ENCODE results near the gene PEX1.
A peak's percentile ranks its signal among the peaks of the same experiment; 100 is the strongest.

The PEX1 gene

GRCh38 chr7:92448205-92448747 lies 80.0 kb downstream of the PEX1 start (continued):
- no peak for TF ChIP-seq ZNF155 (tag by site-specific recombination; IDR thresholded peaks at IDR 0.05)
- TF ChIP-seq BCL11A (tag by site-specific recombination; IDR thresholded peaks at IDR 0.05; ENCODE audit: low read depth) = no peak
- TF ChIP-seq PRDM10 (tag by site-specific recombination; IDR thresholded peaks at IDR 0.05) = peak; percentile 28
- no peak for TF ChIP-seq ZNF350 (tag by site-specific recombination; IDR thresholded peaks at IDR 0.05)
- TF ChIP-seq ZNF645 (tag by site-specific recombination; IDR thresholded peaks at IDR 0.05) = no peak
- TF ChIP-seq ZNF18 (tag by site-specific recombination; IDR thresholded peaks at IDR 0.05) = no peak
- TF ChIP-seq FEZF1 (tag by site-specific recombination; IDR thresholded peaks at IDR 0.05) = 0 out of 2 replicates have a peak, but pooled peaks have one; percentile 20
- TF ChIP-seq ZNF555 (tag by site-specific recombination; conservative IDR thresholded peaks at IDR 0.05) = no peak
- TF ChIP-seq ZNF585B (tag by site-specific recombination; IDR thresholded peaks at IDR 0.05) = no peak
- TF ChIP-seq ZNF266 (tag by site-specific recombination; IDR thresholded peaks at IDR 0.05; ENCODE audit: low read depth) = no peak
- TF ChIP-seq GLIS2 (tag by site-specific recombination; IDR thresholded peaks at IDR 0.05) = no peak
- TF ChIP-seq ZNF16 (tag by site-specific recombination; IDR thresholded peaks at IDR 0.05; ENCODE audit: low read depth) = no peak
- peak; percentile 41 for TF ChIP-seq SP2 (tag by site-specific recombination; IDR thresholded peaks at IDR 0.05)
- TF ChIP-seq ZNF677 (tag by site-specific recombination; IDR thresholded peaks at IDR 0.05) = no peak
- no peak for TF ChIP-seq ZIC2 (tag by site-specific recombination; IDR thresholded peaks at IDR 0.05)
- 0 out of 2 replicates have a peak, but pooled peaks have one; percentile 55 for TF ChIP-seq ZNF2 (tag by site-specific recombination; IDR thresholded peaks at IDR 0.05)
- no peak for TF ChIP-seq ZNF211 (tag by site-specific recombination; IDR thresholded peaks at IDR 0.05; ENCODE audit: low read depth)
- no peak for TF ChIP-seq ZNF138 (tag by site-specific recombination; IDR thresholded peaks at IDR 0.05; ENCODE audit: borderline replicate concordance)
- TF ChIP-seq SP3 (tag by site-specific recombination; IDR thresholded peaks at IDR 0.05) = peak; percentile 24; the same call in 1 of the 2 replicates
- no peak for TF ChIP-seq KLF17 (tag by site-specific recombination; IDR thresholded peaks at IDR 0.05)
- no peak for TF ChIP-seq EGR2 (tag by site-specific recombination; IDR thresholded peaks at IDR 0.05; ENCODE audit: low read depth)
- TF ChIP-seq BCL6B (tag by site-specific recombination; IDR thresholded peaks at IDR 0.05) = no peak
- no peak for TF ChIP-seq ZNF24 (tag by site-specific recombination; IDR thresholded peaks at IDR 0.05)
- no peak for TF ChIP-seq YY2 (tag by site-specific recombination; IDR thresholded peaks at IDR 0.05)
- TF ChIP-seq SCRT2 (tag by site-specific recombination; IDR thresholded peaks at IDR 0.05) = no peak; the same call in 1 of the 2 replicates
- no peak for TF ChIP-seq ZNF639 (tag by site-specific recombination; IDR thresholded peaks at IDR 0.05)
- TF ChIP-seq HOXA7 (CRISPR knock-in tag; IDR thresholded peaks at IDR 0.05; ENCODE audit: borderline replicate concordance) = no peak
- no peak for TF ChIP-seq ZBTB17 (tag by site-specific recombination; IDR thresholded peaks at IDR 0.05)
- no peak for TF ChIP-seq ZBTB49 (tag by site-specific recombination; IDR thresholded peaks at IDR 0.05; ENCODE audit: low read depth)
